ENCODE results near the gene AVEN. TPM values are rescaled to one million over a fixed set of nuclear protein-coding genes. Genes with fewer than 3 reads are reported as not detected.

The AVEN gene
- total RNA-seq, 6 experiments from 2014 or later, result 24.9 to 33.6 (median 27.1) TPM

DNA sequence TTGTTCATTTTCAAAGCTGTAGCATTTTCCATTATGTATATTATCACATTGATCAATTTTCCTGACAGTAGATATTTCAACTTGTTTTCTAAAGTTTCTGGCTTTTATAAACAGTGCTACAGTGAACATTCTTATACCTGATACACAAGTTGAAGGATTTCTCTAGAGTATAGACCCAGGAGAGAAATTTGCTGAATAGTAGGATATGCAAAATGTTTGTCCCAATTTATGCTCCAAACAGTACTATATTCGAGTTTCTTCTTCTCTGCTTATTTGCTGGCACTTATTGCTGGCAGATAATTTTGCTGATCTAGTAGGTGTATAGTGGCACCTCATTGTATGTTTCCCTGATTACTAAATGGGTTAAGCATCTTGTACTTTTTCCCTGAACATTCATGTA lies 187.9 kb downstream of the AVEN start:
- H3K27ac Mint-ChIP-seq, result no peak overlapping the region
- H3K4me3 Mint-ChIP-seq, result no peak overlapping the region
- no peak for DNase-seq
- peaks cover 34% of the 10 kb centered on the region for H3K4me1 Mint-ChIP-seq (ENCODE audit: low read depth)
- peaks cover under 1% of the 10 kb centered on the region; the same call in 1 of the 2 replicates for H3K36me3 Mint-ChIP-seq (ENCODE audit: low read depth)
- H3K27me3 Mint-ChIP-seq (ENCODE audit: insufficient read depth), result peaks cover 5% of the 10 kb centered on the region; the same call in 1 of the 2 replicates
- no peaks in the 10 kb centered on the region for H3K9me3 Mint-ChIP-seq
- no peak for TF ChIP-seq CTCF (IDR thresholded peaks at IDR 0.05)

DNA sequence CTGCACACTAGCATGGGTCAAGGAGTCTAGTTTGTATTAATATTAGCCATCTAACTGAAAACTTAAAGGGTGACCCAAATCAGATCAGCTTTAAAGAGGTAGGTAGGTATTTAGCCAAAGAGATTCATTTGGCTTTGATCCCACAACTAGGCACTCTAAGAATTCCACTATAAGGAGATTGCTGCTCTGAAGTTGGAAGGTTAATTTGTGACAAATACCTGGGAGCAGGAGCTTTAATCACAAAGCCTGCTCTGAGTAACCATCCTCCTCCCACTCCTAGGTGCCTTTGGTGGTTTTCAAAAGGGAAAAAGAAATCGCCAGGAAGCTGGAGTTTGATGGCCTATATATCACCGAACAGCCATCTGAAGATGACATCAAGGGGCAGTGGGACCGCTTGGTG lies 191.0 kb downstream of the AVEN start:
- Mint-ChIP-seq H3K27me3 (ENCODE audit: insufficient read depth) (peaks cover 13% of the 10 kb centered on the region; the same call in 1 of the 2 replicates), H3K4me3 (no peak overlapping the region), H3K36me3 (ENCODE audit: low read depth) (no peaks in the 10 kb centered on the region), H3K27ac (no peak overlapping the region), H3K4me1 (ENCODE audit: low read depth) (peaks cover 27% of the 10 kb centered on the region), H3K9me3 (no peaks in the 10 kb centered on the region)
- DNase-seq, result no peak
- TF ChIP-seq CTCF (IDR thresholded peaks at IDR 0.05), result no peak

- Mint-ChIP-seq H3K4me3 (no peak overlapping the region), H3K9me3 (no peaks in the 10 kb centered on the region), H3K27ac (no peak overlapping the region), H3K36me3 (ENCODE audit: low read depth) (no peaks in the 10 kb centered on the region), H3K27me3 (ENCODE audit: insufficient read depth) (peaks cover 18% of the 10 kb centered on the region), H3K4me1 (ENCODE audit: low read depth) (peaks cover 16% of the 10 kb centered on the region)
- DNase-seq, result peak; percentile 26
- no peak for TF ChIP-seq CTCF (IDR thresholded peaks at IDR 0.05)
These were observed 192.1 kb downstream of the AVEN start for GRCh38 chr15:33846862-33847261.

- H3K4me1 Mint-ChIP-seq (ENCODE audit: low read depth), result peaks cover 11% of the 10 kb centered on the region; the same call in 1 of the 2 replicates
- no peaks in the 10 kb centered on the region for H3K9me3 Mint-ChIP-seq
- no peak for DNase-seq
- H3K4me3 Mint-ChIP-seq, result no peak overlapping the region
- H3K27me3 Mint-ChIP-seq (ENCODE audit: insufficient read depth), result peaks cover 18% of the 10 kb centered on the region
- no peak overlapping the region for H3K27ac Mint-ChIP-seq
- H3K36me3 Mint-ChIP-seq (ENCODE audit: low read depth), result no peaks in the 10 kb centered on the region
- TF ChIP-seq CTCF (IDR thresholded peaks at IDR 0.05), result no peak
These were observed 192.9 kb downstream of the AVEN start for GRCh38 chr15:33846142-33846541.

- no peaks in the 10 kb centered on the region for H3K9me3 Mint-ChIP-seq
These were observed 194.4 kb downstream of the AVEN start for GRCh38 chr15:33844597-33844996.

More at GRCh38 chr15:33844597-33844996, 194.4 kb downstream of the AVEN start:
- no peak overlapping the region for H3K4me3 Mint-ChIP-seq
- DNase-seq, result no peak
- H3K4me1 Mint-ChIP-seq (ENCODE audit: low read depth), result peaks cover 11% of the 10 kb centered on the region; the same call in 1 of the 2 replicates
- no peaks in the 10 kb centered on the region for H3K36me3 Mint-ChIP-seq (ENCODE audit: low read depth)
- TF ChIP-seq CTCF (IDR thresholded peaks at IDR 0.05), result no peak
- no peak overlapping the region for H3K27ac Mint-ChIP-seq
- peaks cover 18% of the 10 kb centered on the region for H3K27me3 Mint-ChIP-seq (ENCODE audit: insufficient read depth)
